ENCODE results near the gene DPEP2NB.
"Not testable (repeated sequence)": the region's sequence is repeated elsewhere in the genome, so short reads cannot be mapped to it uniquely, and the experiment has no call there.

DPEP2NB gene

GRCh38 chr16:68009872-68010271 is 5.8 kb downstream of the DPEP2NB start:
- not testable (repeated sequence) for DNase-seq

- no peak for DNase-seq
Observed at GRCh38 chr16:68009157-68009735, 6.5 kb downstream of the DPEP2NB start.

DNA sequence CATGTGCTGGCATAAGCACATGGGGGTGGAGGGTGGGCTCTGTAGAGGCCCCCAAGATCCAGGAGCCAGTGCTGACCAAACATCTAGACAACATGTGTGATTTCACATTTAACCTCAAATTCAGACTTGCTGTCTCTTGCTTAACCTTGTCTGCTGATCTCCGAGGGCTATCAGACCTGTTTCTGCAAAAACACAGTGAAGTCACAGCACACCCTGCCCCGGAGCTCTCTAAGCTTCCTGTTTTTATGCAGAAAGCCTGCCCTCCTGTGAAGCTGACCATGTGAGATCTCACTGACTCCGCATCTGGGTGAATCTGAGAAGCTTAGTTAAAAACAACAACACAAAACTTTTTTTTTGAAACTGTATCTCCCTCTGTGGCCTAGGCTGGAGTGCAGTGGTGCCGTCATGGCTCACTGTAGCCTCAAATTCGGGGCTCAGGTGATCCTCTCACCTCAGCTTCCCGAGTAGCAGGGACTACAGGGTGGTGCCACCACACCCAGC is 9.9 kb downstream of the DPEP2NB start:
- no peak for DNase-seq

DNA sequence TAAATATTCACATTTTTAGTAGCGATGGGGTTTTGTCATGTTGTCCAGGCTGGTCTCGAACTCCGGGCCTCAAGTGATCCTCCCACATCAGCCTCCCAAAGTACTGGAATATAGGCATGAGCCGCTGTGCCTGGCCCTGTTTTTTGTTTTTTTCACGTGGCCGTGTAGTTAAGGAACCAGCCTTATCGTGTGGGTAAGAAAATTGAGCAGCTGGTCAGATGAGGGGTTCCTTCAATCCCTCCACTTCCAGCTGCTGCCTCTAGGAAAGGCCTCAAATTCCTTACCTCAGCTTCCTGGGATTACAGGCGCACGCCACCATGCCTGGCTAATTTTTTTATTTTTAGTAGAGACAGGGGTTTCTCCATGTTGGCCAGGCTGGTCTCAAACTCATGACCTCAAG is 10.5 kb downstream of the DPEP2NB start:
- DNase-seq: no peak

DNA sequence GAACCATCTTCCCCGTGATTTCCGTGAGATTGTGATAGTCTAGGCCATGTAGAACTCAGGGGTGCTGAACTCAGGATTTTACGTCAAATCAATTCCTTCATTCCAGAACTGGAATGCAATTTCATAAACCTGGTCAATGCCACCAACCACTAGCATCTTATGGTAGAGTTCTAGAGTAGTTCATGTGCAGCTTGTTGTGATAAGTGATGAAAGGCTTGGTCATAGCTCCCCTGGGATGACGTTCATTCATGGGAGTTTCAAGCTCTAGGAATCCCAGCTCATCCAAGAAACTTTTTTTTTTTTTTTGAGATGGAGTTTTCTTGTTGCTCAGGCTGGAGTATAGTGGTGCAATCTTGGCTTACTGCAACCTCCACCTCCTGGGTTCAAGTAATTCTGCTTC is 12.7 kb downstream of the DPEP2NB start:
- no peak for DNase-seq

GRCh38 chr16:68000450-68000849 is 15.3 kb downstream of the DPEP2NB start:
- no peak for DNase-seq

DNA sequence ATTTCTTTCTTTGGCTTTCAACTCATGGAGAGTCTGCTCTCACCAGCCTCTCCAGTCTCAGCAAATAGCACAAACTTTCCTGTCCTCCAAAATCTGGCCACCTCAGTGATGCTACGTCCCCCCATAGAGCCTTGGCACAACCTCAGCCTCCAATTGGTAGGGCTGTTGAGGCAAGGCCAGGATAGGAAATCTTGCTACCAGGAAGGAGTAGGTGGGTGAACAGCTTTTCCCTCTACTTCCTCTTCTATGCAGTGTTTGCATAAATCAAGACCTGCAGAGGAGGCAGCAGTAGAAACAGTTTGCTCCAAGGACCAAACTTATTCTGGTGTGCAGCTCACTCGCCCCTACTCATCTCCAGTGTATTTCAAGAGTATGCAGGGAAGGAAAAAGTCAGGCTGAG is 15.7 kb downstream of the DPEP2NB start:
- DNase-seq: no peak

DNA sequence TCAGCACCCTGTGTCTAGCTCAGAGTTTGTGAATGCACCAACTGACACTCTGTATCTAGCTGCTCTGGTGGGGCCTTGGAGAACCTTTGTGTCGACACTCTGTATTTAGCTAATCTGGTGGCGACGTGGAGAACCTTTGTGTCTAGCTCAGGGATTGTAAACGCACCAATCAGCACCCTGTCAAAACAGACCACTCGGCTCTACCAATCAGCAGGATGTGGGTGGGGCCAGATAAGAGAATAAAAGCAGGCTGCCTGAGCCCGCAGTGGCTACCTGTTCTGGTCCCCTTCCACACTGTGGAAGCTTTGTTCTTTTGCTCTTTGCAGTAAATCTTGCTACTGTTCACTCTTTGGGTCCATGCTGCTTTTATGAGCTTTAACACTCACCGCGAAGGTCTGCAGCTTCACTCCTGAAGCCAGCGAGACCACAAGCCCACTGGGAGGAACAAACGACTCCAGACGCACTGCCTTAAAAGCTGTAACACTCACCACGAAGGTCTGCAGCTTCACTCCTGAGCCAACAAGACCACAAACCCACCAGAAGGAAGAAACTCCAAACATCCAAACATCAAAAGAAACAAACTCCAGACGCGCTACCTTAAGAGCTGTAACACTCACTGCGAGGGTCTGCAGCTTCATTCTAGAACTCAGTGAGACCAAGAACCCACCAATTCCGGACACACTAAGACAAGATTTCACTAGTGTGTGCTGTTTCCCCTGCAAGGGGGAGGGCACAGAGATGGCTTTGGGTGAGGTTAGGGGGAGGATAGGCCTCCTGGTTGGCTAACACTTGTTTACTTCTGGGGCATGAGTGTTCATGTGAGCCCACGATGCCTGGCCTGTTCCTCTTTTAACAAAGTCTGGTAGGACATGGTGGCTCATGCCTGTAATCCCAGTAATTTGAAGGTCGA is 16.7 kb downstream of the DPEP2NB start, which contains the start of gene DPEP2:
TSS of gene DPEP2 (minus strand) at position 706 of the 910 bp plus-strand sequence. CDS start 6,272 bp downstream, outside the sequence.
- DNase-seq: not testable (repeated sequence)

DNA sequence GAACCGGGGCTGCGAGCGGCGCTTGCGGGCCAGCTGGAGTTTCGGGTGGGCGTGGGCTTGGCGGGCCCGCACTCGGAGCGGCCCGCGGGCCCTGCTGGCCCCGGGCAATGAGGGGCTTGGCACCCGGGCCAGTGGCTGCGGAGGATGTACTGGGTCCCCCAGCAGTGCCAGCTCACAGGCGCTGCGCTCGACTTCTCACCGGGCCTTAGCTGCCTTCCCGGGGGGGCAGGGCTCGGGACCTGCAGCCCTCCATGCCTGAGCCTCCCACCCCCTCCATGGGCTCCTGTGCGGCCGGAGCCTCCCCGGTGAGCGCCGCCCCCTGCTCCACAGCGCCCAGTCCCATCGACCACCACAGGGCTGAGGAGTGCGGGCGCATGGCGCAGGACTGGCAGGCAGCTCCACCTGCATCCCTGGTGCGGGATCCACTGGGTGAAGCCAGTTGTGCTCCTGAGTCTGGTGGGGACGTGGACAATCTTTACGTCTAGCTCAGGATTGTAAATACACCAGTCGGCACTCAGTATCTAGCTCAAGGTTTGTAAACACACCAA is 17.4 kb downstream of the DPEP2NB start:
- DNase-seq: not testable (repeated sequence)

- no peak for DNase-seq
Observed at GRCh38 chr16:67996666-67997065, 19.0 kb downstream of the DPEP2NB start.

DNA sequence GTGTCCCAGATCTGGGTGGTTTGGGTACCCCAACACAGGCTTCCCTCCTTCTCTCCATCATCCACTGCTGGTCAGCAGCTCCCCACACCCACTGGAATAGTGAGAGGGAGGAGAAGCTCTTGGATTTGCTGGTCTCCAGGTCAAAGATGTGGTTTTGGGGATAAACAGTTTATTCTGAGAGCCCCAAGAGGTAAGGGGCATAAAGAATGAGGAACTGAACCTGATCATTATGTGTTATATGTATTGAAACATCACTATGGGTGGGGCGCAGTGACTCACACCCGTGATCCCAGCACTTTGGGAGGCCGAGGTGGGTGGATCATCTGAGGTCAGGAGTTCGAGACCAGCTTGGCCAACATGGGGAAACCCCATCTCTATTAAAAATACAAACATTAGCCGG is 20.3 kb downstream of the DPEP2NB start:
- no peak for DNase-seq

DNA sequence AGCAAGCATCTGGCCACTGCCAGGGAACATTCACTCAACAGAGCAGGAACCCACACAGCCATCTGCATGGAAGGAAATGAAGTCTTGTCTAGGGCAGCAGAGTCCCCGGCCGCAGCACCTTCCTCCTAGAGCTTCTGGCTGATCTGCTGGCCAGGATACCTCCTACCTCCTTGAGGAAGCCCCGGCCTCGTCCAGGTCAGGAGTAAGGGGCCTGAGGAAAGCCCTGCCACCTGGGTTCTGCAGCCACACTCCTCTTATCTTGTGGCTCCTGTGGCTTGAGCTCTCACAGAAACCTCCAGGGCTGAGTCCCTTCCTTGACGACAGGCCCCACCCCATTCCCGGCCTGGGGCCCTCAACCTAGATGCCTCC is 21.7 kb downstream of the DPEP2NB start:
- not testable (repeated sequence) for DNase-seq

- no peak for DNase-seq
Observed at GRCh38 chr16:67993207-67994039, 22.3 kb downstream of the DPEP2NB start.

DNA sequence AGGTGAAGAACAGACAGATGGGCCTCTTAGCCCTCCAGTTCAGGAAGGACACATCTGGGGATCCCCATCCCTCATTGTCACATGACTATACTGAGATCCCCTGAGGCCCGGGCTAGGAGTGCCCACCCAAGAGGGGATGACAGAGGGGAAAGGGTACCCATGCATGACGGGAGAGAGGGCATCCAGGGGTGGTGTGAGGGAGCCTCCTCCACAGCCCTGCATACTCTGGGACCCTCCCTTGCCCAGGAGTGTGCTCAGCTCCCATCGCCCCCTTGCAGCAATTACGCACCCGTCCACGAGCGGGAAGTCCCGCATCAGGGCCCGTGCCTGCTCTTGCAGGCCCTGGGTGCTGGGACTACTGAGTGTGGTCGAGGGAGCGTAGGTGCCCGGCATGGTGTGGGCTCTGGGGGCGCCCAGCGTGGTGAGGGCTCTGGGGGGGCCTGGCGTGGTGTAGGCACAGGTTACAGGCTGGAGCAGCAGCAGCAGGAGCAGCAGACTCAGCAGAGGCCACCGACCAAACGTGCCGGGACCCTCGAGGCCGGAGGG is 23.0 kb downstream of the DPEP2NB start:
- DNase-seq: no peak

GRCh38 chr16:67990018-67990386 is 25.7 kb downstream of the DPEP2NB start:
- DNase-seq: no peak

DNA sequence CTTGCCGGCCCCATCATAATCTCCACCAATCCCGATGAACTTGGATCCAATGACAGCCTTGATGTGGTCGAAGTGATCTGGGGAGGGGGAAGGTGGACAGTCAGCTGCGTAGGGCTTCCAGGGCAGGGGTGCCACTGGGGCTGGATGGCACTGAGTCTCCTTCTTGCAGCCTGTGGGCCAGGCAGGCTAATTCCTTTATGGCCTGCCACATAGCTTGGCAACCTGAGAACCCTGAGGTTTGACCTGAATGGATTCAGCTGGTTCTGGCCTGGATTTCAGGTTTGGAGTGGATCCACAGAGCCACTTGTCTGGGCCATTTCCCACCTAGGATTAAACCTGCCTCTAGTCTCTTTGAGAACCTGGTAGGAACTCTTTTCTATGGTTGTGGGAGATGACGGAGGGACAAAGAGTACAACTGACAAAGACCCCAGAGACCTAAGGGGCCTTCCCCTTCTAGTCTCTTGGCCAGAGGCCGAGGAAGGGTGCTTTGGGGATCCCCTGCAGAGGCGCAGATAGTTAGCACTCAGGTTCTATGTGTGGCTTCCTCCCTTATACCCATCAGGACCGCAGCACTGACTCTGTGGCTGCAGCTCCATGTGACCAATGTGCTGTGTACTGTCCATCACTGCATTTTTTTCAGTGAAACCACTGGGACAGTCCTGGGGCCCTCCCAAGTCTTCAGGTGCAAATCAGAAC is 26.2 kb downstream of the DPEP2NB start:
- no peak for DNase-seq

DNA sequence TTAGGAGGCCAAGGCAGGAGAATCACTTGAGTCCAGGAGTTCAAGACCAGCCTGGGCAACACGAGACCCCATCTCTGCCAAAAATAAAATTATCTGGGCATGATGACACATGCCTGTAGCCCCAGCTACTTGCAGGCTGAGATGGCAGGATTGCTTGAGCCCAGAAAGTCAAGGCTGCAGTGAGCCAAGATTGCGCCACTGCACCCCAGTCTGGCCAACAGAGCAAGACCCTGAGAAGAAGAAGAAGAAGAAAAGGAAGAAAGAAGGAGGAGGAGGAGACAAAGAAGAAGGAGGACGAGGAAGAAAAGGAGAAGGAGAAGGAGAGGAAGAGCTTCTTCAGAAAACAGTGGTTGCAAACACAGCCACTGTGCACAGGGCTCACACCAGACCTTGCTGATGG is 27.0 kb downstream of the DPEP2NB start:
- no peak for DNase-seq

DNA sequence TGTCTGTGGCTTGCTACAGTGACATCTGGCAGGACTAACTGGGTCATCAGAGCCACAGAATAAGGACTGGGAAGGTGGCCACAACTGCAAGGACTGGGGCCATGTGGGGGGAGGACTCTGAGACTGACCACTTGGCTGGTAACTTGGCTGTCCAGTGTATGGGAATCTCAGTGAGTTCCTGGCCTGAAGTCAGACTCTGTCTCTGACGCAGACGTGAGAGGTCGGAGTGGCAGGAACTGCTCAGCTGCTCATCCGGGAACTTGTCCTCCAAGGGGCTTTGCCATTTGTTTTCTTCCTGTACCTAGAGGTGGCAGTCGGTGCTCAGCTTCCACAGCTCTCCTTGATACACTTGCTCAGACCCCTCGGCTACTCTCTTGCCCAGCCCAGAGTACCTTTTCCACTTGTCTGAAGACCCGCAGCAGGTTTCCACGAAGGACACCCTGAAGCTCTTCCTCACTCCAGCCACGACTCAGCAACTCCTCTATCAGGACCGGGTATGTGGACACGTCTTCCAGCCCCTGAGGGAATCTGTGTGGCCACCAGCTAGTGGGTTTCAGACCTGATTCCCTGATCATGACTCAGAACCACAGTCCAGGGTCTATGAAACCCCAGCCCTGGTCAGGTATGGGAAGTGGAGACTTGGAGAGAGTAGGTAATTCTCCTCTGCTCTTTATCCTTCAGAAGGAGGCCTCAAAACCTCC is 28.1 kb downstream of the DPEP2NB start:
- no peak for DNase-seq

DNA sequence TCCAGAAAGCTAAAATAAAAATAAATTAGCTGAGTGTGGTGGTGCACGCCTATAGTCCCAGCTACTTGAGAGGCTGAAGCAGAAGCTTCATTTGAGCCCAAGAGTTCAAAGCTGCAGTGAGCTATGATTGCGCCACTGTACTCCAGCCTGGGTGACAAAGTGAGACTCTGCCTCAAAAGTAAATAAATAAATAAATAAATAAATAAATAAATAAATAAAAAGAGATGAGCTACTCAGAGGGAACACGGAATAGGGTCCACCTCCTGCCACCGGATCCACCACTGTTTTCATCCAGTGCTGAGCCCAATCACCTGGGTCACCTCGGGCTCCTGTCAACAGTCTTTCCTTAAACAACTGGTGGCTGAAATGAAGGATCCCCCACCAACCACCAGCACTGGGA is 28.8 kb downstream of the DPEP2NB start:
- no peak for DNase-seq

GRCh38 chr16:67982011-67982696 is 33.6 kb downstream of the DPEP2NB start:
- no peak for DNase-seq
